HepG2 (cell line): ENCODE data around the gene RTF1. TPM values are rescaled to one million over a fixed set of nuclear protein-coding genes. Genes with fewer than 3 reads are reported as not detected.

Experiments
- ATAC-seq: fragments of 200-7000 bp; cut with Tn5 transposase; 3 replicates; pipeline ENCODE4 v1.9.1; 2020; ENCODE audit warnings: mild to moderate bottlenecking, moderate library complexity
- BruUV-seq: library from RNA; stranded (reverse); fragments of 400-500 nt; replicated peaks from 2 replicates; lab custom pipeline; 2021; lab: Mats Ljungman, UMichigan
- CTCF ChIA-PET: fragments of 300-600 bp; formaldehyde crosslinking; extraction: SDS; loops from one replicate; lab custom pipeline; 2021; ENCODE audit warnings: low total read pairs, inconsistent platforms, low intra/inter-chr PET ratio; lab: Yijun Ruan, JAX
- POLR2A ChIA-PET: fragments of 350-600 bp; sonication (Branson Sonifier 250); formaldehyde crosslinking; loops from one replicate; lab custom pipeline; 2020; ENCODE audit warnings: antibody characterized with exemption, inconsistent platforms; lab: Yijun Ruan, JAX
- DNase-seq: peaks from one replicate; pipeline ENCODE4 v3.0.0-alpha.2; 2015; ENCODE audit warnings: low spot score
- FAIRE-seq: peaks from 3 replicates; lab custom pipeline; 2011; peaks lifted over from hg19 to GRCh38; lab: Jason Lieb, UNC
- H2AFZ ChIP-seq: one replicate; pipeline ENCODE4 v1.6.1; 2011; ENCODE audit warnings: low read length, inconsistent platforms
- H3K27ac ChIP-seq: fragments of 300-600 bp; 3 replicates; pipeline ENCODE4 v1.8.0; 2011; ENCODE audit warnings: mixed run types, mild to moderate bottlenecking, mixed read lengths, low read length, inconsistent platforms; ENCODE audit not compliant: insufficient read depth; ENCODE audit errors: extremely low read length
- H3K27me3 ChIP-seq, 2 experiments: fragments of 200-600 bp in 1 of 2; 2 replicates in 1 of 2; 3 replicates in 1 of 2; pipeline versions ENCODE4 v1.6.0 to v1.8.0; 2011; ENCODE audit warnings: low read length in 2 of 2, mild to moderate bottlenecking in 2 of 2, moderate library complexity in 2 of 2, inconsistent platforms in 1 of 2; ENCODE audit not compliant: insufficient read depth in 2 of 2, control insufficient read depth in 1 of 2
- H3K36me3 ChIP-seq, 2 experiments: fragments of 200-600 bp in 1 of 2; replicated peaks in 1 of 2; 2 replicates in 1 of 2; 3 replicates in 1 of 2; pipeline versions ENCODE4 v1.5.1 to v1.8.0; 2011; ENCODE audit warnings: low read length in 2 of 2, inconsistent platforms in 1 of 2; ENCODE audit not compliant: insufficient read depth in 2 of 2, control insufficient read depth in 1 of 2
- H3K4me1 ChIP-seq: 2 replicates; pipeline ENCODE4 v1.5.1; 2012; ENCODE audit warnings: low read length, inconsistent platforms; ENCODE audit not compliant: insufficient read depth
- H3K4me2 ChIP-seq: 2 replicates; pipeline ENCODE4 v1.6.0; 2011; ENCODE audit warnings: low read depth, low read length, inconsistent platforms
- H3K4me3 ChIP-seq, 3 experiments: fragments of 200-600 bp in 1 of 3; sonication (generic), shearing (Covaris generic) in 1 of 3; replicated peaks in 1 of 3; 2 replicates each; pipeline ENCODE4 v1.5.1; 2011 to 2016; ENCODE audit warnings: low read length in 3 of 3, inconsistent platforms in 2 of 3, low read depth in 2 of 3, mild to moderate bottlenecking in 2 of 3, control low read depth in 1 of 3, mixed read lengths in 1 of 3; ENCODE audit not compliant: insufficient read depth in 1 of 3
- H3K79me2 ChIP-seq: one replicate; pipeline ENCODE4 v1.6.1; 2011; ENCODE audit warnings: low read length, inconsistent platforms; ENCODE audit not compliant: insufficient read depth
- H3K9ac ChIP-seq: 2 replicates; pipeline ENCODE4 v1.6.0; 2011; ENCODE audit warnings: mild to moderate bottlenecking, low read depth, low read length, inconsistent platforms; ENCODE audit not compliant: insufficient read depth
- H3K9me3 ChIP-seq: 2 replicates; pipeline ENCODE4 v1.5.1; 2012; ENCODE audit warnings: mild to moderate bottlenecking, low read length
- H4K20me1 ChIP-seq: 2 replicates; pipeline ENCODE4 v1.6.0; 2011; ENCODE audit warnings: inconsistent platforms, mild to moderate bottlenecking, low read length, moderate library complexity; ENCODE audit not compliant: insufficient read depth
- ATF1 ChIP-seq: IDR thresholded peaks from 2 replicates; pipeline ENCODE4 v1.6.1; 2016; ENCODE audit warnings: mild to moderate bottlenecking, control low read depth
- BRCA1 ChIP-seq: sonication (generic); formaldehyde crosslinking; IDR thresholded peaks from 2 replicates; pipeline ENCODE4 v1.4.0; 2020; ENCODE audit warnings: missing genetic modification reagents
- FOSL1 ChIP-seq: sonication (generic); formaldehyde crosslinking; IDR thresholded peaks from 2 replicates; pipeline ENCODE4 v1.9.0; 2021; ENCODE audit warnings: missing genetic modification reagents, borderline replicate concordance
- FOXK2 ChIP-seq: fragments of 450-650 bp; IDR thresholded peaks from 2 replicates; pipeline ENCODE4 v1.6.1; 2016
- MZF1 ChIP-seq: sonication (generic); formaldehyde crosslinking; IDR thresholded peaks from 2 replicates; pipeline ENCODE4 v1.8.1; 2023; ENCODE audit warnings: mild to moderate bottlenecking, missing genetic modification reagents, borderline replicate concordance
- NKX3-1 ChIP-seq: sonication (generic); formaldehyde crosslinking; IDR thresholded peaks from 2 replicates; pipeline ENCODE4 v1.5.0; 2020; ENCODE audit warnings: missing genetic modification reagents
- PPARG ChIP-seq: conservative IDR thresholded peaks from 2 replicates; pipeline ENCODE4 v1.6.1; 2016; ENCODE audit warnings: missing biosample characterization, missing genetic modification reagents
- SP5 ChIP-seq: IDR thresholded peaks from 2 replicates; pipeline ENCODE4 v1.6.1; 2016; ENCODE audit warnings: low read depth, borderline replicate concordance
- TBP ChIP-seq: sonication (generic); formaldehyde crosslinking; IDR thresholded peaks from 2 replicates; pipeline ENCODE4 v1.5.0; 2020; ENCODE audit warnings: missing genetic modification reagents
- XBP1 ChIP-seq: sonication (generic); formaldehyde crosslinking; IDR thresholded peaks from 2 replicates; pipeline ENCODE4 v1.5.0; 2020; ENCODE audit warnings: missing genetic modification reagents
- ZBTB20 ChIP-seq: sonication (generic); formaldehyde crosslinking; IDR thresholded peaks from 2 replicates; pipeline ENCODE4 v1.8.1; 2023; ENCODE audit warnings: missing genetic modification reagents, low read depth, mild to moderate bottlenecking, borderline replicate concordance
- ZNF768 ChIP-seq: sonication (generic); formaldehyde crosslinking; IDR thresholded peaks from 2 replicates; pipeline ENCODE4 v1.4.0; 2020; ENCODE audit warnings: missing genetic modification reagents
- ZNF781 ChIP-seq: sonication (generic); formaldehyde crosslinking; IDR thresholded peaks from 2 replicates; pipeline ENCODE4 v1.5.1; 2020; ENCODE audit warnings: borderline replicate concordance, mild to moderate bottlenecking, missing genetic modification reagents; ENCODE audit errors: not compliant biosample characterization
- WGBS: methylation state at CpG from one replicate; pipeline ENCODE4 v1.1.6; 2017; ENCODE audit warnings: low lambda C conversion rate; 5-methylcytosine and 5-hydroxymethylcytosine counted together
- in situ Hi-C: cut with HindIII; loops from 2 replicates; pipeline ENCODE4 v1.10.0; 2017; ENCODE audit warnings: low pct_unique_long_range_greater_than_20kb; ENCODE audit not compliant: extremely low pct_ligation_motif_present
- intact Hi-C: fragments of 100-400 bp; cut with micrococcal nuclease; formaldehyde crosslinking; loops from one replicate; pipeline ENCODE4 v1.10.0; 2022; ENCODE audit not compliant: unreplicated experiment
- polyA plus RNA-seq, 8 experiments: library from polyadenylated mRNA; depleted of rRNA in 3 of 8; stranded (reverse) in 7 of 8; unstranded in 1 of 8; fragments of >200 nt; fragmentation: Illumina TruSeq in 4 of 8; extraction: Trizol in 4 of 8; gene quantifications; 2 replicates each; pipeline versions ENCODE4 v1.2.1 to v1.2.3, GENCODE V29; 2011 to 2016; ENCODE audit warnings: low read depth in 4 of 8, missing spikeins in 1 of 8, mixed read lengths in 1 of 8; ENCODE audit not compliant: insufficient read depth in 1 of 8
- total RNA-seq, 5 experiments: library from RNA; depleted of rRNA; stranded (reverse); fragments of >200 nt; fragmentation: Illumina TruSeq; extraction: Trizol; gene quantifications; 2 replicates each; pipeline ENCODE4 v1.2.3, GENCODE V29; 2016; ENCODE audit warnings: low read depth in 1 of 5
- TF ChIP-seq, protein P1 (sequence below): IDR thresholded peaks from 2 replicates; pipeline ENCODE4 v1.6.1; 2016
- TF ChIP-seq, protein P2 (sequence below): IDR thresholded peaks from 2 replicates; pipeline ENCODE4 v1.6.1; 2016; ENCODE audit warnings: missing biosample characterization, missing genetic modification reagents, low read depth
- TF ChIP-seq, protein P3 (sequence below): sonication (generic); formaldehyde crosslinking; IDR thresholded peaks from 2 replicates; pipeline ENCODE4 v1.4.0; 2020; ENCODE audit warnings: missing genetic modification reagents, mild to moderate bottlenecking, borderline replicate concordance
- TF ChIP-seq, protein P4 (sequence below): sonication (generic); formaldehyde crosslinking; IDR thresholded peaks from 2 replicates; pipeline ENCODE4 v1.5.0; 2020; ENCODE audit warnings: mild to moderate bottlenecking, missing genetic modification reagents, borderline replicate concordance

Gene RTF1
- total and polyA plus RNA-seq, 2 of the 13 experiments (the other 11 are each of a cell fraction or from before 2014, with no cell fraction given), result 13.9 to 17.9 TPM

DNA sequence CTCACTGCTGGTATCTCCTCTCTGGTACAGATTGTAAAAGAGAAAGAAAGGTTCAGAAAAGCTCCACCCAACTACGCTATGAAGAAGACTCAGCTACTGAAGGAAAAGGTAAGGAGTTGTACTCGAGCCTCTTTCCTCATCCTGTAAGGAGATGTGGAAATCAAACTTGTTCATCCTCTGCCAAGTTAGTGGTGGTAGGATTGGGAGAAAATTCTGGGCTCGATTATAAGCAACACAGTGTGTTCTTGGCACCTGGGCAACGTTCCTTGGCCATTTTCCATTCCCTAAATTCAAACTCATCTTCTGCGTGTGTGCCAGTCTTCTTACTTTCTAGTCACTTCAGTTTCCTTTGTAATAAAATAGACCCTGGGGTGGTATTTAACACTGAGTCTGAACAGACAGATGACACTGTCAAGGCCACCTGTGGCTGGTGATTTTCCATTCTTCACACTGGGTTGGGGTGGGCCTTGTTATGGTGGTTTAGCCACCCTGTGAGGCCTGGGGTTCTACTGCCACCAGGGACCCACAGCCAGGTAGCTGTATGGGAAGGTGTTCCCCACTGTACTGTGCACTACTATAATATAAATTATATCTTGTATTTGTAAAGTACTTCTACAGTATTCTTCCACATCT lies 59.6 kb downstream of the RTF1 start:
- POLR2A ChIA-PET, result interaction anchor here (4.6 kb wide), 1 partner anchor 17 kb away, joined by 15 read pairs; the partner anchor contains the start of gene ITPKA
- Histone ChIP-seq H3K27ac (no peak overlapping the region), H4K20me1 (no peaks in the 10 kb centered on the region), H3K4me2 (no peak overlapping the region), H3K36me3 (peaks cover 26 to 67% of the 10 kb centered on the region in 2 experiments), H3K9ac (no peak overlapping the region), H3K4me1 (peaks cover 7% of the 10 kb centered on the region; the same call in 1 of the 2 replicates), H3K79me2 (no peaks in the 10 kb centered on the region), H2AFZ (no peak overlapping the region), H3K4me3 (no peak overlapping the region), H3K27me3 (no peaks in the 10 kb centered on the region), H3K9me3 (no peaks in the 10 kb centered on the region)
- FAIRE-seq (no peak), ATAC-seq (peak; percentile 27; the same call in 2 of the 3 replicates), DNase-seq (no peak)
- intact Hi-C loops, result no loop called here
- in situ Hi-C loops, result no loop called here
- BruUV-seq, result no TSS peak
- CTCF ChIA-PET, result no interaction called here
- WGBS, result 96% methylated on average over 5 of the region's 5 CpGs
- TF ChIP-seq ATF1 (no peak), PPARG (CRISPR knock-in tag) (no peak), ZBTB20 (no peak), SP5 (CRISPR knock-in tag) (no peak), FOSL1 (CRISPR knock-in tag) (no peak), BRCA1 (CRISPR knock-in tag) (no peak), ZNF768 (CRISPR knock-in tag) (no peak), NKX3-1 (CRISPR knock-in tag) (no peak), MZF1 (no peak), XBP1 (CRISPR knock-in tag) (no peak), ZNF781 (CRISPR knock-in tag) (no peak), TBP (CRISPR knock-in tag) (no peak), FOXK2 (no peak)
- TF ChIP-seq, protein P1, sequence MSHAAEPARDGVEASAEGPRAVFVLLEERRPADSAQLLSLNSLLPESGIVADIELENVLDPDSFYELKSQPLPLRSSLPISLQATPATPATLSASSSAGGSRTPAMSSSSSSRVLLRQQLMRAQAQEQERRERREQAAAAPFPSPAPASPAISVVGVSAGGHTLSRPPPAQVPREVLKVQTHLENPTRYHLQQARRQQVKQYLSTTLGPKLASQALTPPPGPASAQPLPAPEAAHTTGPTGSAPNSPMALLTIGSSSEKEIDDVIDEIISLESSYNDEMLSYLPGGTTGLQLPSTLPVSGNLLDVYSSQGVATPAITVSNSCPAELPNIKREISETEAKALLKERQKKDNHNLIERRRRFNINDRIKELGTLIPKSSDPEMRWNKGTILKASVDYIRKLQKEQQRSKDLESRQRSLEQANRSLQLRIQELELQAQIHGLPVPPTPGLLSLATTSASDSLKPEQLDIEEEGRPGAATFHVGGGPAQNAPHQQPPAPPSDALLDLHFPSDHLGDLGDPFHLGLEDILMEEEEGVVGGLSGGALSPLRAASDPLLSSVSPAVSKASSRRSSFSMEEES (CRISPR knock-in tag), result no peak
- TF ChIP-seq, protein P2, sequence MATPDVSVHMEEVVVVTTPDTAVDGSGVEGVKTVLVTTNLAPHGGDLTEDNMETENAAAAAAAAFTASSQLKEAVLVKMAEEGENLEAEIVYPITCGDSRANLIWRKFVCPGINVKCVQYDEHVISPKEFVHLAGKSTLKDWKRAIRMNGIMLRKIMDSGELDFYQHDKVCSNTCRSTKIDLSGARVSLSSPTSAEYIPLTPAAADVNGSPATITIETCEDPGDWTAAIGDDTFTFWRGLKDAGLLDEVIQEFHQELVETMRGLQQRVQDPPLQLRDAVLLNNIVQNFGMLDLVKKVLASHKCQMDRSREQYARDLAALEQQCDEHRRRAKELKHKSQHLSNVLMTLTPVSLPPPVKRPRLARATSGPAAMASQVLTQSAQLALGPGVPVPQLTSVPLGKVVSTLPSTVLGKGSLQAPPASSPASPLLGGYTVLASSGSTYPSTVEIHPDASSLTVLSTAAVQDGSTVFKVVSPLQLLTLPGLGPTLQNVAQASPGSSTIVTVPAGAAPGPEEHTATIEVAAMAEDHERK (CRISPR knock-in tag), result no peak
- TF ChIP-seq, protein P3, sequence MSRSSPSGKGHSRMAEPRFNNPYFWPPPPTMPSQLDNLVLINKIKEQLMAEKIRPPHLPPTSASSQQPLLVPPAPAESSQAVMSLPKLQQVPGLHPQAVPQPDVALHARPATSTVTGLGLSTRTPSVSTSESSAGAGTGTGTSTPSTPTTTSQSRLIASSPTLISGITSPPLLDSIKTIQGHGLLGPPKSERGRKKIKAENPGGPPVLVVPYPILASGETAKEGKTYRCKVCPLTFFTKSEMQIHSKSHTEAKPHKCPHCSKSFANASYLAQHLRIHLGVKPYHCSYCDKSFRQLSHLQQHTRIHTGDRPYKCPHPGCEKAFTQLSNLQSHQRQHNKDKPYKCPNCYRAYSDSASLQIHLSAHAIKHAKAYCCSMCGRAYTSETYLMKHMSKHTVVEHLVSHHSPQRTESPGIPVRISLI (CRISPR knock-in tag), result no peak
- TF ChIP-seq, protein P4, sequence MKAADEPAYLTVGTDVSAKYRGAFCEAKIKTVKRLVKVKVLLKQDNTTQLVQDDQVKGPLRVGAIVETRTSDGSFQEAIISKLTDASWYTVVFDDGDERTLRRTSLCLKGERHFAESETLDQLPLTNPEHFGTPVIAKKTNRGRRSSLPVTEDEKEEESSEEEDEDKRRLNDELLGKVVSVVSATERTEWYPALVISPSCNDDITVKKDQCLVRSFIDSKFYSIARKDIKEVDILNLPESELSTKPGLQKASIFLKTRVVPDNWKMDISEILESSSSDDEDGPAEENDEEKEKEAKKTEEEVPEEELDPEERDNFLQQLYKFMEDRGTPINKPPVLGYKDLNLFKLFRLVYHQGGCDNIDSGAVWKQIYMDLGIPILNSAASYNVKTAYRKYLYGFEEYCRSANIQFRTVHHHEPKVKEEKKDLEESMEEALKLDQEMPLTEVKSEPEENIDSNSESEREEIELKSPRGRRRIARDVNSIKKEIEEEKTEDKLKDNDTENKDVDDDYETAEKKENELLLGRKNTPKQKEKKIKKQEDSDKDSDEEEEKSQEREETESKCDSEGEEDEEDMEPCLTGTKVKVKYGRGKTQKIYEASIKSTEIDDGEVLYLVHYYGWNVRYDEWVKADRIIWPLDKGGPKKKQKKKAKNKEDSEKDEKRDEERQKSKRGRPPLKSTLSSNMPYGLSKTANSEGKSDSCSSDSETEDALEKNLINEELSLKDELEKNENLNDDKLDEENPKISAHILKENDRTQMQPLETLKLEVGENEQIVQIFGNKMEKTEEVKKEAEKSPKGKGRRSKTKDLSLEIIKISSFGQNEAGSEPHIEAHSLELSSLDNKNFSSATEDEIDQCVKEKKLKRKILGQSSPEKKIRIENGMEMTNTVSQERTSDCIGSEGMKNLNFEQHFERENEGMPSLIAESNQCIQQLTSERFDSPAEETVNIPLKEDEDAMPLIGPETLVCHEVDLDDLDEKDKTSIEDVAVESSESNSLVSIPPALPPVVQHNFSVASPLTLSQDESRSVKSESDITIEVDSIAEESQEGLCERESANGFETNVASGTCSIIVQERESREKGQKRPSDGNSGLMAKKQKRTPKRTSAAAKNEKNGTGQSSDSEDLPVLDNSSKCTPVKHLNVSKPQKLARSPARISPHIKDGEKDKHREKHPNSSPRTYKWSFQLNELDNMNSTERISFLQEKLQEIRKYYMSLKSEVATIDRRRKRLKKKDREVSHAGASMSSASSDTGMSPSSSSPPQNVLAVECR, result no peak
